Measurements from ENCODE around the gene ELF4.

- TF ChIP-seq CTCF (IDR thresholded peaks at IDR 0.05; ENCODE audit: low read depth, low read length, poor library complexity, severe bottlenecking) (no peak), EZH2phosphoT487 (IDR thresholded peaks at IDR 0.05; ENCODE audit: borderline replicate concordance, low read length) (no peak)
Measured at GRCh38 chrX:130136496-130136895, 26.2 kb upstream of the ELF4 start.

All from DOHH2 (cell line).